HepG2 (cell line): Measurements from ENCODE around the gene RPL36. TPM values are rescaled to one million over a fixed set of nuclear protein-coding genes. Genes with fewer than 3 reads are reported as not detected.

Experiments
- DNMT3B ChIP-seq: conservative IDR thresholded peaks from 2 replicates; pipeline ENCODE4 v1.6.1; 2016; ENCODE audit warnings: missing biosample characterization, control low read depth
- ELF3 ChIP-seq: IDR thresholded peaks from 2 replicates; pipeline ENCODE4 v1.6.1; 2016; ENCODE audit warnings: missing genetic modification reagents, missing compliant biosample characterization
- ERF ChIP-seq: IDR thresholded peaks from 2 replicates; pipeline ENCODE4 v1.6.1; 2018; ENCODE audit warnings: missing biosample characterization, missing genetic modification reagents
- FOXC1 ChIP-seq: sonication (generic); formaldehyde crosslinking; IDR thresholded peaks from 2 replicates; pipeline ENCODE4 v1.8.0; 2022; ENCODE audit warnings: mild to moderate bottlenecking, missing genetic modification reagents, borderline replicate concordance
- GATAD1 ChIP-seq: IDR thresholded peaks from 2 replicates; pipeline ENCODE4 v1.6.1; 2016; ENCODE audit warnings: missing genetic modification reagents, missing compliant biosample characterization
- GZF1 ChIP-seq: sonication (generic); formaldehyde crosslinking; IDR thresholded peaks from 2 replicates; pipeline ENCODE4 v1.5.1; 2020; ENCODE audit warnings: mild to moderate bottlenecking, missing genetic modification reagents
- HMG20A ChIP-seq: IDR thresholded peaks from 2 replicates; pipeline ENCODE4 v1.6.1; 2016; ENCODE audit warnings: borderline replicate concordance
- HNRNPLL ChIP-seq: fragments of 200-400 bp; formaldehyde crosslinking; IDR thresholded peaks from 2 replicates; pipeline ENCODE4 v1.6.1; 2017; ENCODE audit warnings: mild to moderate bottlenecking, low read depth, low read length; ENCODE audit not compliant: poor library complexity, severe bottlenecking
- KDM5A ChIP-seq: fragments of 200-600 bp; sonication (generic); IDR thresholded peaks from 2 replicates; pipeline ENCODE4 v1.7.0; 2018; ENCODE audit warnings: antibody characterized with exemption, mild to moderate bottlenecking, low read length, borderline replicate concordance
- MTF1 ChIP-seq: sonication (generic); formaldehyde crosslinking; IDR thresholded peaks from 2 replicates; pipeline ENCODE4 v1.5.0; 2020; ENCODE audit warnings: missing genetic modification reagents
- NFIB ChIP-seq: sonication (generic); formaldehyde crosslinking; IDR thresholded peaks from 2 replicates; pipeline ENCODE4 v1.9.0; 2021; ENCODE audit warnings: missing genetic modification reagents, mild to moderate bottlenecking, borderline replicate concordance
- NR2F1 ChIP-seq, 2 experiments: fragments of 450-650 bp in 1 of 2; formaldehyde crosslinking in 1 of 2; IDR thresholded peaks; 2 replicates each; pipeline versions ENCODE4 v1.5.0 to v1.6.1; 2016 to 2020; ENCODE audit warnings: mild to moderate bottlenecking in 1 of 2, missing compliant biosample characterization in 1 of 2, missing genetic modification reagents in 1 of 2, moderate library complexity in 1 of 2
- TAF15 ChIP-seq: fragments of 200-400 bp; formaldehyde crosslinking; IDR thresholded peaks from one replicate; pipeline ENCODE4 v1.6.1; 2018; ENCODE audit warnings: mild to moderate bottlenecking, low read depth, low read length; ENCODE audit not compliant: poor library complexity, severe bottlenecking
- ZBTB42 ChIP-seq: sonication (generic); formaldehyde crosslinking; IDR thresholded peaks from 2 replicates; pipeline ENCODE4 v1.5.0; 2020; ENCODE audit warnings: mild to moderate bottlenecking, missing genetic modification reagents
- ZNF616 ChIP-seq: sonication (generic); formaldehyde crosslinking; IDR thresholded peaks from 2 replicates; pipeline ENCODE4 v1.5.0; 2020; ENCODE audit warnings: low read depth, mild to moderate bottlenecking, missing genetic modification reagents
- ZNF749 ChIP-seq: sonication (generic); formaldehyde crosslinking; IDR thresholded peaks from 2 replicates; pipeline ENCODE4 v1.8.0; 2022; ENCODE audit warnings: mild to moderate bottlenecking, missing genetic modification reagents, moderate library complexity, borderline replicate concordance
- ZNF768 ChIP-seq: sonication (generic); formaldehyde crosslinking; IDR thresholded peaks from 2 replicates; pipeline ENCODE4 v1.4.0; 2020; ENCODE audit warnings: missing genetic modification reagents
- polyA plus RNA-seq, 8 experiments: library from polyadenylated mRNA; depleted of rRNA in 3 of 8; stranded (reverse) in 7 of 8; unstranded in 1 of 8; fragments of >200 nt; fragmentation: Illumina TruSeq in 4 of 8; extraction: Trizol in 4 of 8; gene quantifications; 2 replicates each; pipeline versions ENCODE4 v1.2.1 to v1.2.3, GENCODE V29; 2011 to 2016; ENCODE audit warnings: low read depth in 4 of 8, missing spikeins in 1 of 8, mixed read lengths in 1 of 8; ENCODE audit not compliant: insufficient read depth in 1 of 8
- total RNA-seq, 5 experiments: library from RNA; depleted of rRNA; stranded (reverse); fragments of >200 nt; fragmentation: Illumina TruSeq; extraction: Trizol; gene quantifications; 2 replicates each; pipeline ENCODE4 v1.2.3, GENCODE V29; 2016; ENCODE audit warnings: low read depth in 1 of 5
- TF ChIP-seq, protein P1 (sequence below): sonication (generic); formaldehyde crosslinking; IDR thresholded peaks from 2 replicates; pipeline ENCODE4 v1.5.1; 2020; ENCODE audit warnings: mild to moderate bottlenecking, missing genetic modification reagents, borderline replicate concordance
- TF ChIP-seq, protein P2 (sequence below): sonication (generic); formaldehyde crosslinking; IDR thresholded peaks from 2 replicates; pipeline ENCODE4 v1.5.0; 2020; ENCODE audit warnings: mild to moderate bottlenecking, missing genetic modification reagents
- TF ChIP-seq, protein P3 (sequence below): sonication (generic); formaldehyde crosslinking; IDR thresholded peaks from 2 replicates; pipeline ENCODE4 v1.4.0; 2020; ENCODE audit warnings: missing genetic modification reagents

RPL36 gene
- total and polyA plus RNA-seq, 2 of the 13 experiments (the other 11 are each of a cell fraction or from before 2014, with no cell fraction given), result 706 to 740 TPM

DNA sequence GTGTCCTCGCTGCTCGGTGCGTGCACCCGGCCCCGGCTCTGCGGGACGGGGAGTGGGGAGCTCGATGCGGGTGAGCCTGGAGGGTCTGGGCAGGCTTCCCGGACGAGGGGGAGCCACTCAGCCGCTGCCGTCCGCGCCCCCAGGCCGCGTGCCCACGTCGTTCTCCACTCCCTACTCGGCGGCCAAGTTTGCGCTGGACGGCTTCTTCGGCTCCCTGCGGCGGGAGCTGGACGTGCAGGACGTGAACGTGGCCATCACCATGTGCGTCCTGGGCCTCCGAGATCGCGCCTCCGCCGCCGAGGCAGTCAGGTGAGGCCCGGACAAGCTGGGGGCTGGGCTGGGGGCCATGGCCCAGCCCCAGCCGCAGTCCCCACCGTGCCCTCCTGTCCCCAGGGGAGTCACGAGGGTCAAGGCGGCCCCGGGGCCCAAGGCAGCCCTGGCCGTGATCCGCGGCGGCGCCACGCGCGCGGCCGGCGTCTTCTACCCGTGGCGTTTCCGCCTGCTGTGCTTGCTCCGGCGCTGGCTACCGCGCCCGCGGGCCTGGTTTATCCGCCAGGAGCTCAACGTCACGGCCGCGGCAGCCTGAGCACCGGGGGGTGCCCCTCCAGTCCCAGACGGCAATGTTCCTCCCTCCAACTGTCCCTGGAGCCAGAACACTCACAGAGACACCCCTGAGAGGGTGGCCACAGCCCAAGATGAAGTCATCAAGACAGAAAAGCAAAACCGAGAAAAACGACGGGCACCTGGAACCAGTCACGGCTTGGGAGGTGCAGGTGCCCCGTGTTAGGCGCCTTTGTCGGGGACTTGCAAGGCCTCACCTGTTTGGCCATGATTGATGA is 2.5 kb upstream of the RPL36 start (continued):
- TF ChIP-seq NR2F1 (CRISPR knock-in tag; IDR thresholded peaks at IDR 0.05) (no peak), HMG20A (CRISPR knock-in tag) (no peak), DNMT3B (no peak), ELF3 (CRISPR knock-in tag) (no peak), GZF1 (CRISPR knock-in tag) (no peak), ZNF749 (CRISPR knock-in tag) (no peak), ZNF616 (CRISPR knock-in tag) (no peak), ZNF768 (peak; percentile 21; the same call in 1 of the 2 replicates), TAF15 (peak; percentile 66), HNRNPLL (peak; percentile 4), FOXC1 (no peak), MTF1 (CRISPR knock-in tag) (no peak), ZBTB42 (CRISPR knock-in tag) (no peak), KDM5A (no peak), NFIB (CRISPR knock-in tag) (no peak), GATAD1 (CRISPR knock-in tag) (no peak), ERF (CRISPR knock-in tag) (no peak)
- TF ChIP-seq, protein P1, sequence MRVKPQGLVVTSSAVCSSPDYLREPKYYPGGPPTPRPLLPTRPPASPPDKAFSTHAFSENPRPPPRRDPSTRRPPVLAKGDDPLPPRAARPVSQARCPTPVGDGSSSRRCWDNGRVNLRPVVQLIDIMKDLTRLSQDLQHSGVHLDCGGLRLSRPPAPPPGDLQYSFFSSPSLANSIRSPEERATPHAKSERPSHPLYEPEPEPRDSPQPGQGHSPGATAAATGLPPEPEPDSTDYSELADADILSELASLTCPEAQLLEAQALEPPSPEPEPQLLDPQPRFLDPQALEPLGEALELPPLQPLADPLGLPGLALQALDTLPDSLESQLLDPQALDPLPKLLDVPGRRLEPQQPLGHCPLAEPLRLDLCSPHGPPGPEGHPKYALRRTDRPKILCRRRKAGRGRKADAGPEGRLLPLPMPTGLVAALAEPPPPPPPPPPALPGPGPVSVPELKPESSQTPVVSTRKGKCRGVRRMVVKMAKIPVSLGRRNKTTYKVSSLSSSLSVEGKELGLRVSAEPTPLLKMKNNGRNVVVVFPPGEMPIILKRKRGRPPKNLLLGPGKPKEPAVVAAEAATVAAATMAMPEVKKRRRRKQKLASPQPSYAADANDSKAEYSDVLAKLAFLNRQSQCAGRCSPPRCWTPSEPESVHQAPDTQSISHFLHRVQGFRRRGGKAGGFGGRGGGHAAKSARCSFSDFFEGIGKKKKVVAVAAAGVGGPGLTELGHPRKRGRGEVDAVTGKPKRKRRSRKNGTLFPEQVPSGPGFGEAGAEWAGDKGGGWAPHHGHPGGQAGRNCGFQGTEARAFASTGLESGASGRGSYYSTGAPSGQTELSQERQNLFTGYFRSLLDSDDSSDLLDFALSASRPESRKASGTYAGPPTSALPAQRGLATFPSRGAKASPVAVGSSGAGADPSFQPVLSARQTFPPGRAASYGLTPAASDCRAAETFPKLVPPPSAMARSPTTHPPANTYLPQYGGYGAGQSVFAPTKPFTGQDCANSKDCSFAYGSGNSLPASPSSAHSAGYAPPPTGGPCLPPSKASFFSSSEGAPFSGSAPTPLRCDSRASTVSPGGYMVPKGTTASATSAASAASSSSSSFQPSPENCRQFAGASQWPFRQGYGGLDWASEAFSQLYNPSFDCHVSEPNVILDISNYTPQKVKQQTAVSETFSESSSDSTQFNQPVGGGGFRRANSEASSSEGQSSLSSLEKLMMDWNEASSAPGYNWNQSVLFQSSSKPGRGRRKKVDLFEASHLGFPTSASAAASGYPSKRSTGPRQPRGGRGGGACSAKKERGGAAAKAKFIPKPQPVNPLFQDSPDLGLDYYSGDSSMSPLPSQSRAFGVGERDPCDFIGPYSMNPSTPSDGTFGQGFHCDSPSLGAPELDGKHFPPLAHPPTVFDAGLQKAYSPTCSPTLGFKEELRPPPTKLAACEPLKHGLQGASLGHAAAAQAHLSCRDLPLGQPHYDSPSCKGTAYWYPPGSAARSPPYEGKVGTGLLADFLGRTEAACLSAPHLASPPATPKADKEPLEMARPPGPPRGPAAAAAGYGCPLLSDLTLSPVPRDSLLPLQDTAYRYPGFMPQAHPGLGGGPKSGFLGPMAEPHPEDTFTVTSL (CRISPR knock-in tag), result no peak
- TF ChIP-seq, protein P2, sequence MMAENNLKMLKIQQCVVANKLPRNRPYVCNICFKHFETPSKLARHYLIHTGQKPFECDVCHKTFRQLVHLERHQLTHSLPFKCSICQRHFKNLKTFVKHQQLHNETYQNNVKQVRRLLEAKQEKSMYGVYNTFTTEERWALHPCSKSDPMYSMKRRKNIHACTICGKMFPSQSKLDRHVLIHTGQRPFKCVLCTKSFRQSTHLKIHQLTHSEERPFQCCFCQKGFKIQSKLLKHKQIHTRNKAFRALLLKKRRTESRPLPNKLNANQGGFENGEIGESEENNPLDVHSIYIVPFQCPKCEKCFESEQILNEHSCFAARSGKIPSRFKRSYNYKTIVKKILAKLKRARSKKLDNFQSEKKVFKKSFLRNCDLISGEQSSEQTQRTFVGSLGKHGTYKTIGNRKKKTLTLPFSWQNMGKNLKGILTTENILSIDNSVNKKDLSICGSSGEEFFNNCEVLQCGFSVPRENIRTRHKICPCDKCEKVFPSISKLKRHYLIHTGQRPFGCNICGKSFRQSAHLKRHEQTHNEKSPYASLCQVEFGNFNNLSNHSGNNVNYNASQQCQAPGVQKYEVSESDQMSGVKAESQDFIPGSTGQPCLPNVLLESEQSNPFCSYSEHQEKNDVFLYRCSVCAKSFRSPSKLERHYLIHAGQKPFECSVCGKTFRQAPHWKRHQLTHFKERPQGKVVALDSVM (CRISPR knock-in tag), result 0 out of 2 replicates have a peak, but pooled peaks have one; percentile 18
- TF ChIP-seq, protein P3, sequence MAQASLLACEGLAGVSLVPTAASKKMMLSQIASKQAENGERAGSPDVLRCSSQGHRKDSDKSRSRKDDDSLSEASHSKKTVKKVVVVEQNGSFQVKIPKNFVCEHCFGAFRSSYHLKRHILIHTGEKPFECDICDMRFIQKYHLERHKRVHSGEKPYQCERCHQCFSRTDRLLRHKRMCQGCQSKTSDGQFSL, result no peak
